GM21723 (cell line): Measurements from ENCODE around the gene KCTD16.

ENCODE experiments used
- ATAC-seq: cut with Tn5 transposase; IDR thresholded peaks from one replicate; pipeline ENCODE4 v1.9.1; 2021; ENCODE audit warnings: mild to moderate bottlenecking, moderate library complexity; ENCODE audit not compliant: unreplicated experiment

The KCTD16 gene

GRCh38 chr5:144162686-144163085 is 8.0 kb upstream of the KCTD16 start:
- no peak for ATAC-seq

DNA sequence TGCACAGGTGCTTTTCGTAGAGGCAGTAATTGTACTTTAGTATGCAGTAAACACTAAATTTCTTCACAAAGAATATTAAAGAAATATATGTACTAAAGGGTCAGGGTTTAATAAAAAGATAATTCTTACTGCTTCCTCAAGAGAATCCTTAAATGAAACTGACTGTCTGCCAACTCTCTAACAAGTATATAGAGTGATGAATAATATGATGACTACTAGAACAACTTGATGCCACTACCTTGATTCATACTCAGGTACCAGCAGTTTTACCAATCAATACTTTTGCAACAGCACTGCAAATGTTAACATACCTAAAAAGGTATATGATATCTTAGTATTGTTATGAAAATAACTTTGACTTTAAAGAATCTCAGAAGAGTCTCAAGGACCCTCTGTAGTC is 4.0 kb upstream of the KCTD16 start:
- no peak for ATAC-seq

DNA sequence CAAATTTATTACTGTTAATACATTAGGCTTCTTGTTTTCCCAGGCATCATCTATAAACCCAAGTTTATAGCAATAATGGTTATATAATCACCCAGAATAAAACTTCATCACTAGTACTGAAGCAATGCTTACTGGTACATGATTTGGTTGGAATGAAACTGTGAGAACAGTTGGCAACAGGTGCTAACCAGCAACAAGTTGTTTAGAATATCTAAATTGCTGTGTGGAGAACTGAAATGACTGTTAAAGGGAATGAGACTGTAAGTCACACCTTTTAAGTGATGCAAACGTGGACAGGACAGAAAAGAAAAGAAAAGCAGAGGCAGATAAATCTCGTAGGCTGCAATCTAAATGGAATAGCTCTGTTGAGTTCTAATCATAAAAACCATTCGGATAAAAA is 2.7 kb upstream of the KCTD16 start:
- ATAC-seq: no peak

DNA sequence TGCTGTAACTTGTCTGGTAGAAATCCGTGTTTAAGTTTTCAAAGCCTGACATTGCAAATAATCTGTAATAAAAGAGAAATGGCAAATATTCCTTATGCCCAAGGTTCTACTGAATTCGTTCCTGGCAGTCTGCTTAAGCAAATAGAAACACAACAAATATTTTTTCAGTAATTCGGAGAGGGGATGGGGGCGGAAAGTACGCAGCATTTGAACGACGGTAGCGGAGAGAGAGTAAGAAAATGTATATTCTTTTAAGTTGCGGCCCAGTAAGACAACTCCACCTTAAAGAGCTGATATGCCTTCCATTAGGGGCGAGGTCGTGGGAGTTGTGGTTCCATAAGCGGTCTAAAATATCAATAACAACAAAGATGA is 783 bp upstream of the KCTD16 start:
- ATAC-seq: peak; percentile 0

GRCh38 chr5:144173766-144174165 is 3.1 kb downstream of the KCTD16 start:
- ATAC-seq: no peak

DNA sequence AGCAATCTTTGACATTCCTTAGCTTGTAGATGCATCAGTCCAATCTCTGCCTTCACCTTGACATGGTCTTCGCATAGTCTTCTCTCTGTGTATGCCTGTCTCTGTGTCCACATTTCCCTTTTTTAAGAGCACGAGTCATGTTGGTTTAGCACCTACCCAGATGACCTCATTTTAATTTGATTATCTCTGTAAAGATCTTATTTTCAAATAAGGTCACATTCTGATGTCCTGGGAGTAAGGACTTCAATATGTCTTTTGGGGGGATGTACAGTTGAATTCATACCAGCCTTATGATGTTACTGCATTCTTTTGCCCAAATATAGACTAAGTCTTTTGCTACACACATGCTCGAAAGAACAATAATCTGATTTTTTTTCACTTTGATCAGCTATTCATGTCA is 6.9 kb downstream of the KCTD16 start:
- ATAC-seq: no peak

DNA sequence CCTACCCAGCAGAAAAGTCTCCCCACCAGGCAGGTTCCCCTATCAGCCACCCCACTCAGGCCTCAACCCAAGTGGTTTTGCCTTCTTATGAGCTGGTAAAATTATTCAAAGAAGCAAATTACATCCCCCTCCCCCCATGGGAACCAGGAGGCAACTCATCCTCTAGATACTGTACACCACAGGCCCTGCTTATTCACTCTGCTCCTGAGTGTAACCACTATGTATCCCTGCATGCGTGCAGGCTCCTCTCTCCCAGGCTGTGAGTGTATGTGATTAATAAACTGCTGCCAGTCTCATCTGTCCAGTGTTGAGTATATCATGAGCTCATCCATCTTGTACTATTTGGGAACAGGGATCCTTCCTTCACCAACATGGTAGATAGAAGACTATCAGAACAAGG is 8.6 kb downstream of the KCTD16 start:
- ATAC-seq: no peak

GRCh38 chr5:144183254-144183889 is 12.7 kb downstream of the KCTD16 start:
- ATAC-seq: no peak

DNA sequence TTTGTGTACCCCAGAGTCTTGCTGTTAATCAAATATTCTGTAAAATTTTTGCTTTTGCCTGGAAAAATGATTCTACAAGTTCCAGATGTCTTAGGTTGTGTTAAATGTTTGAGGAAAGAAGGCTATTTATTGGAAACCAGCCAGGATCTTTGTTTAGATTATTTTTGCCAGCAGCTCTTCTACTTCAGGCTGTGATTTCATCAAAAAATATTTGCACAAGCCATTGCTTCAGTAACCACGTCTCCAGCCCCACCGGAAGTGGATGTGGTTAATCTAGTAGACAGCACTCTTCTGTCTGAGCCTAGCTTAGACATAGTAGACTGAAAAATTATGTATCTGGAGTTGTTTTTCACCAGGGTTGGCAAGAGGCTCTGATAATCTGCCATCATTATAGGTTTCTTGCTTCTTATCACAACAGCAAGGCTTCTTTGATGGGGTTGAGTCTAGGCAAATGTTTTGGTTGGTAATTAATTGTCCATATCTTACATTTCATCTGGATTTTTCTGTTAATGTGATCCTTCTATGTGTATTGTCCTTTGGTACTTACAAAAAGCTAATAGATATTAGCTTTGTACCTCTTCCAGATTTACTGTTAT is 17.1 kb downstream of the KCTD16 start:
- ATAC-seq: peak; percentile 71

DNA sequence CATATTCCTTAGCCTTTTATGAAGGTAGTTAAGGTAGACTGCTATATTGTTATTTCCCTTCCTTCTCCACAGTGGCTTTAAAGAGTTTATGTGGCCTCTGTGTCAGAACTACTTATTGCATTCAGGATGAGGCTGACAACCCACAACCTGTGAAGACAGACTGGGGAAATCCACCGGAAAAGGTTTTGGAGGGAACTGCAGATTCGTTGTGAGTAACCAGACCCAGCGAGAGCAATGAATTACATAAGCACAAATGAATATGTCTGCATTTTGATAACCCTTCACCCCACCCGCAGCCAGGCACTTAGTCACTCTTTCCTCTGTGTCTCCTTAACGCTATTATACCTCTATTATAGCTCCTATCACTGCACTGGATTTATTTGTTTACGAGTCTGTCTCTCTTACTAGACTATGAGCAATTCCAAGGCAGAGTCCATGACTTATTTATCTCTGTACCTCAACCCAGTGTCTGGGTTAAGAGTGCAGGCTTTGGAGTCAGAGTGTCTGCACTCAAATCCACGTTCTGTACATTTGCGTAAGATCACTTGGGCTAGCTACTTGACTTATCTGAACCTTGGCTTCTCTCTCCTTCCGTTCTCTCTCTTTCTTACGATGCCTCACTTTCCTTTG is 19.2 kb downstream of the KCTD16 start:
- peak; percentile 64 for ATAC-seq

- no peak for ATAC-seq
Measured at GRCh38 chr5:144191531-144191930, 20.9 kb downstream of the KCTD16 start.

DNA sequence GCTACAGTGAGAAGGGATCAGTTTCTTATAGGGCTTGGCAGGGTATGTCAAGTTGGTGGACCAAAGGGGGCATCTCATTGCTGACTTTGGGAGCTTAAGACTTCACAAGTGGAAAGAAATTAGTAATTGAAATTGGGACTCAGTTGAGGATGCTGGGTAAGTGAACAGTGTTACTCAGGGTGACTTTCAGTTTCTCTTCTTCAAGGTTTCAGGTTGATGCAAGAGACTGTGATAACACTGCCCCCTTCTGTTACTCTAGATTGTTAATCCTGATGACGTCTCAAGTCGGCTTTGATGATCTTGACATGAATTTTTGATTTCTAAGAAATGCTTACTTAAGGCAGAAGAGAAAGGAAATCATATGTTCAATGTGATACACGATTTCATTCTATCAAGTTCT is 21.3 kb downstream of the KCTD16 start:
- peak; percentile 85 for ATAC-seq

DNA sequence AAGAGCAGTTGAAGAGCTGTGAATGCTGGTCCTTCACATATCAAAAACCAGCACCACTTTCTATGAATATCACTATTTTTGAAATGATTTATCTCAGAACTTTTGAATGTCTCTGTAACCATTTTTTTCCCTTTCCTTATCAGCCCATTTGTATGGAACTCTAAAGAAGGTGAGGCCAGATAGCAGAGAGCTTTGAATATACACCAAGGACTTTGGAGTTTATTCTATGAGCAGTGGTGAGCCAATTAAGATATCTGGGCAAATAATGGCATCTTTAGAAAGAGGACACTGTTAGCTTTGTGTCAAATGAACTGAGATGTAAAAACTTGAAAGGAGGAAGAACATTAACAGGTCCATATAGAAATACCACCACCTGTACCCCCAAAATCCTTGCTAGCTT is 22.0 kb downstream of the KCTD16 start:
- no peak for ATAC-seq

- ATAC-seq: no peak
Measured at GRCh38 chr5:144194144-144194543, 23.5 kb downstream of the KCTD16 start.

DNA sequence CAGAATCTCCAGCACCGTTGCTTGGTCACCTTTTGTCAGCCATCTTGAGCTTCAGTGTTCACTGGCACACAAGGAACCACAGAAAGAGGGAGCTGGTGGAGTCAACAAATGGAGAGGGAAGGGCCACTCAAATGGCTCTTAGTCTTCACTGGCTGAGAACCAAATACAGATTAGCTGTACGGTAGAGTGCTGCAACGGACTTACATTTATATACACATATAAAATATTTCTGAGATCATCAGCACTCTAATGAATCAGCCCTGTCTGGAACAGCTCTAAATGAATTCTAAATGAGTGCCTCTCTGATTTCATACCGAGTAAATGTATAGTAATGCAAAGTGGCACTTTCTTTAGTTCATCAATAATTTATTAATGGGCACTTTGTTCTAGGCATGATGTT is 24.8 kb downstream of the KCTD16 start:
- ATAC-seq: no peak

DNA sequence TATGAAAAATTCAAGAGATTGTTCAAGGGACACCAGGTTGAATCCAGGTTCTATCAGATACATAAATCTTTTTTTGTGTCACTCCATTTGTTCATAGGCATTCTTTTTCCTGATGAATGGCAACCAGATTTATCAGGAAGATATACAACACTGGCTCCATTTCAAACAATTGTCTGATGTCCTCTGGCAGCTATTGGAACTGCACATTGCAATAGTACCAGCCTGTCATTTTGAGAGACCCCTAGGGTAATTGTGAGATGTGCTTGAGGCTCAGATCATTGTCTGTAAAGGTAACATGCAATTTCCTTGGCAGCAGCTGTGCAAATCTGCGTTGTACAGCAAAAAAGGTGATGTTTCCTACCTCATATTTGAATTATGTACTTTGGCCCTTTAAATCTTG is 25.9 kb downstream of the KCTD16 start:
- no peak for ATAC-seq

- no peak for ATAC-seq
Measured at GRCh38 chr5:144198386-144198785, 27.7 kb downstream of the KCTD16 start.

DNA sequence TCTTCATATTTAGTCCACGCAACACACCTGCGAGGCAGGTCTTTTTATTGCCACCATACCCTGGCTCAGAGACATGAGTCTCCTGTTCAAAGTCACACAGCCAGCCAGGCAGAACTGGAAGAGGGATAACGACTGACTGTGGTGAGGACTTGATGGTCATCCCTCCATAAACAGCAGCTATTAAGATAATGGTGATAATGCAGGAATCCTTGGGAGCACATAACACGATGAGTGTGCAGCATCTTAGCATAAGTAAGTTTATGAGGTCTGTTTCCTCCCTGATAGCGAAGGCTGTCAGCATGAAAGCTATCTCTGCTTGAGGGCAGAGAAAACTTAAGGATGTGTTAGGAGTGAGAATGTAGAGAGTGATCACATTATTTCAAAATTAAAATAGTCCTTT is 30.9 kb downstream of the KCTD16 start:
- no peak for ATAC-seq

- ATAC-seq: no peak
Measured at GRCh38 chr5:144202072-144202471, 31.4 kb downstream of the KCTD16 start.

DNA sequence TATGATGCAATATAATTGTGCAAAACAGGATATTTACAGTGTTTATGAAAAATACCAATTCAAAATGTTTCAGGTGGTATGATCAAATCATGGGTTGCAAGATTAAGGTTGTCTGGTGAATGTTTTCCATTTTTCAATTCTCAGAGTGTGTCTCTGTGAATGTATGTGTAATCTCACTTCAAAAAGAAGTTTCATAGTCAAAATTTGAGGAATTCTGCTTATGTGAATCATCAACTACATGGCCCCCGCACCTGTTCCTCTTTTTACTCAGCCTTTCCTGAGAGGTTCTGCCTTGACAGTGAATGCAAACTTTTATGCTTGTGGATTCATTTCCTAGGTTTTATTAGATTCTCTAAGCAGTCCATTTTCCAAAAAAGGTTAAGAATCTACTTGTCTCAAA is 32.1 kb downstream of the KCTD16 start:
- ATAC-seq: no peak

- ATAC-seq: peak; percentile 86
Measured at GRCh38 chr5:144203750-144204596, 33.3 kb downstream of the KCTD16 start.

DNA sequence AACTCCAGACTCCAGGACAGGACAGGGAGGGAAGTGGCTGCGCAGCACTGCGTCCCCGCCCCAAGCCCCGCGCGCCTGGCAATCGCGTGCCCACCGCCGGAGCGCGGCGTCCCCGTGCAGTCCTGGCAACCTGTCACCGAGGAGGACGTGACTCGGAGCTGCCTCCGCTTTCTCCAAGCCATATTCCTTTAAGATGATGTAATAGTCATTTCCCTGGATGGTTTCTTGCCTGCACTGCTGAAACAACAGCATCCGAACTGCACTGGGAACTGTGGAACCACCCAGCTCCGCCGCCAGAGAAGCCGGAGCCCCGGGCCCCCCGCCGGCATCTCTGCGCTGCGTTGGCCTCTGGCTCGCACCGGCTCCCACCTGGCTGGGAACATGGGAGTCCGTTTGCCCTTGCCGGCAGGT is 34.5 kb downstream of the KCTD16 start:
- ATAC-seq: no peak
